SKM-1 (cell line): ENCODE measurements around the gene RALGPS1.

ENCODE experiments used
- DNase-seq: peaks from one replicate; lab custom pipeline; 2025; ENCODE audit not compliant: unreplicated experiment; lab: John Stamatoyannopoulos, UW

RALGPS1 gene

GRCh38 chr9:126953041-126953809 lies 38.6 kb downstream of the RALGPS1 start:
- no peak for DNase-seq

DNA sequence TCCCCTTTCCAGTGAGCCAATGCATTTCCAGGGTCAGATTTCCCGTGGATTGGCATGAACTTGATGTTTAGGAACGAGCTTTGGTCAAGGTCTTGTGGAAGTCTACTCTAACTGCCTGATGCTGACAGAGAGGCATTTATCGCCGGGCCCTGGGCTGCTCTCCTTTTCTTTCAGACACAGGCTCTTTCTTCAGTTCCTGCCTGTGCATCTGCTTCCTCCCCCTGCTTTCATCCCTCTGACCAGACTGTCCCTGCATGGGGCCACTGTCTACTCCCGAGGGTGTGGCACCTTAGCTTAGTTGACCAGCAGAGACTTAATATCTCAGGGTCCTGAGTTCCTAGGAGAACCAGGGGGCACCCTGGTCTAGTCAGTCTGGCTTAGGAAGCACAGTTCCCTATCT lies 41.2 kb downstream of the RALGPS1 start:
- no peak for DNase-seq

DNA sequence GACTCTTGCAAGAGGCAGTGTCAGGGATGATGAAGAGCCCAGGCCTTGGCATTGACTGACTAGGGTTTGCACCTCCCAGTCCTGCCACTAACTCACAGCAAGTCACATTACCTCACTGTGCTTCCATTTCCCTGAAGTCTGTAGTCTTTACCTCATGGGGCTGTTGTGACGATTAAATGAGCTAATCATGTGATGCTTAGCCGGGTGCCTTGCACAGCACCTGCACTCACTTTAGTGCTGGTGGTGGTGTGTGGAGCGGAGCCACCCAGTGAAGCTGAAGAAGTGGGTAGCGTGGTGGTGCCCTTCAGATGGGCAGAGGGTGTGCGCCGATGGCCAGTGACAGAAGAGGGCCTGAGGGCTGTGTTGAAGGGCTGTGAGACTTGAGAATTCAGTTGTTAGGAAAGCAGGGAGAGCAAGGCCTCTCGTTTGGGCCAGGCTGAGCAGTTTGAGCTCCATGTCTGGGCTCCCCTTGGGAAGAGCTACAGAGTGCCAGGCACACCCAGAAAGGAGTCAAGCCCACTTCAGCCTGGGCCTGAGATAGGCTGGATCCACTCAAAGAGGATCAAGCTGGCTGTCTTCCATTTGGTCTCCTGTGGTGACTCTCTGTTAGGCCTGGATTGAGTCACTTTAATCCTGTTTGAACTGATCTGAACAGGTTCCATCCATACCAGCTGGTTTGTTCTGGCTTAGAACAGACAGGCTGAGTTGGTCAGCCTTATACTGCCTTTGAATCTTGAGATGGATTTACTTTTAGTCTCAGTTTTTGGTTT lies 42.5 kb downstream of the RALGPS1 start:
- no peak for DNase-seq

GRCh38 chr9:126957687-126958053 lies 43.1 kb downstream of the RALGPS1 start:
- DNase-seq, result no peak

GRCh38 chr9:126959336-126959735 lies 44.8 kb downstream of the RALGPS1 start:
- DNase-seq, result no peak

DNA sequence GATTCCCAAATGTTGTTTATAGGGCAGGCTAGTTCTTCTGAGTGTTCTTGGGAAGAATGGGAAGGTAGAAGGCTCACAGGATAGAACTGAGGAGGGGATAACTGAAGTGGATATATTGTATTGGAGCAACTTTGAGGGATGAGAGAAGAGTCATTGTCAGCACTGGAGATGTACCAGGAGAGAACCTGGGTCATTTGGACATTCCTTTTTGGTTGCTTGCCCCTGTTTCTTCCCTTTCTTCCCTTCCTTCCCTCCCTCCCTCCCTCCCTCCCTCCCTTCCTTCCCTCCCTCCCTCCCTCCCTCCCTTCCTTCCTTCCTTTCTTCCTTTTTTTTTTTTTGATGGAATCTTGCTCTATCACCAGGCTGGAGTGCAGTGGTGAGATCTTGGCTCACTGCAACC lies 45.3 kb downstream of the RALGPS1 start:
- no peak for DNase-seq

DNA sequence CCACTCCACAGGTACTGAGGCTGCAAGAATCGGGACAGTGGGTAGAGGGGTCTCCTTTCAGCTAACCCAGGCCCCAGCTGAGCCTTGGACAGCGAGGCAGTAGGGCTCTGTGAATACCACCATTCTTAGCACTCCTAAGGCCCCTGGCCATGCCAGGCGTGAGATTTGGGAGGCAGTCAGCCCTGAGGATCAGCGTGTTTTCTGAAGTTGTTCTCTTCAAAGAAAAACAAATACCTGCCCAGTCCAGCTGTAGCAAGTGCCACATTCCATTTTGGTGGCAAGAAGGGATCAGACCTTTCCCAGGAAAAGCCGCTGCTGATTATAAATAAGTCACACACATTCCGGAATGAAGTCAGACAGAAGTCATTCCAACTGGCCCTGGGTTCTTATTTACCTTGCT lies 47.8 kb downstream of the RALGPS1 start:
- no peak for DNase-seq

DNA sequence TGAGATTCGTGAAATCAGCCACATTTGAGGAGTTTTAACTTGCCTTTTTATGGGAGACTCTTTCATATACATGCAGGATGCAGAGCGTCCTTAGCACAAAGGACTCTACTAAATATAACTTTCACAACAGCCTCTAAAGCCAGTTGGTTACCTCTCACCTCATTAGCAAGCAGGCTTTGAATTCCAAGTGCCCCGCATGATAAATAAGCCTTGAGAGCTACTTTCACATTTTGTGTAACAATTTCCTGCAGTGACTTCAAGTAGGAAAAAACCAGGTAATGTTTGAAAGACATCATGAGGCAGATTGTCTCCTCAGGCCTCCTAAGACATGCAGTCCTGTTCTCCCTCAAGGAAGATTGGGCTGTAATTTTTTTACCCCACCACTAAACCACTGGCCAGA lies 50.5 kb downstream of the RALGPS1 start:
- DNase-seq, result no peak

- peak; percentile 31 for DNase-seq
Observed at GRCh38 chr9:126965541-126966428, 51.2 kb downstream of the RALGPS1 start.

DNA sequence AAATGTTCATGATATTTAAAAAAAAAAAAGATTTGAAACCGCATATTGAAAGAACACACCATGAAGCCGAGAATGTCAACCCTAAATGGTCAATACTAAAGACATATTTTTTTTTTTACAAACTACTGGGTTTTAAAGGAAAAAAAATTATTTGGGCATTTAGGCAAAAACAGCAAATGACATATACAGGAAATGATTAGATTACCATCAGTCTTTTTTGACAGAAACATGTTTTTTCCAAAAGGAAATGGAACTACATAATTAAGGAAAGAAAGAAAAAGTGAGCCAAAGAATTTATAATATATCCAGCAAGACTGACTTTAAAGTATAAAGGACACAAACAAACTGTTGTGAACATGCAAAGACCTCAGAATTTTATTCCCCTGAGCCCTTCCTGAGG lies 56.7 kb downstream of the RALGPS1 start:
- DNase-seq, result no peak

DNA sequence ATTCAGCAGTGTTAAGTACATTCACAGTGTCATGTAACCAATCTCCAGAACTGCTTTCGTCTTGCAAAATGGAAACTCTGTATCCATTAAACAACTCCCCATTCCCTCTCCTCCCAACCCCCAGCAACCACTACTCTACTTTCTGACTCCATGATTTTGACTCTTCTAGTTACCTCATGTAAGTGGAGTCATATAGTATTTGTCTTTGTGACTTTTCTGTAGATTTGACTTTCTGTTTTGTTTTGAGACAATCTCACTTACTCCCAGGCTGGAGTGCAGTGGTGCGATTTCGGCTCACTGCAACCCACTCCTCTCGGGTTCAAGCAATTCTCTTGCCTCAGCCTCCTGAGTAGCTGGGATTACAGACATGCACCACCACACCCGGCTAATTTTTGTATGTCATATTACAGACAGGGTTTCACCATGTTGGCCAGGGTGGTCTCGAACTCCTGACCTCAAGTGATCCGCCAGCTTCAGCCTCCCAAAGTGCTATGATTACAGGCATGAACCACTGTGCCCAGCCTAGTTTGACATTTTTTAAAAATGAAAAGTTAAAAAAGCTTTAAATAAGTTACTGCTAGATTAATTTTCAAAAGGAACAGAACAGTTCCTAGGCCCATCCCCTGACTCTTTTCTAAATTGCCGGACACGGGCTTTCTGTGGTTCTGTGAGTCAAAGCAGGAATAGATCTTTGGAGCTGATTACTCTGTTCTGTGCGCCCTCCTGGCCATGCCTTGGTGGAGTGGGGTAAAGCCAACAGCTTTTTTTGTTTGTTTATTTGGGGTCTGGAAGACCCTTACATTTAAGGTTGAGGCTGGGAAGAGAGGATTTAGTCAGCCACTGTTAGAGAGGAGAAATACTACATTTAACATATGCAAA lies 59.3 kb downstream of the RALGPS1 start:
- no peak for DNase-seq

DNA sequence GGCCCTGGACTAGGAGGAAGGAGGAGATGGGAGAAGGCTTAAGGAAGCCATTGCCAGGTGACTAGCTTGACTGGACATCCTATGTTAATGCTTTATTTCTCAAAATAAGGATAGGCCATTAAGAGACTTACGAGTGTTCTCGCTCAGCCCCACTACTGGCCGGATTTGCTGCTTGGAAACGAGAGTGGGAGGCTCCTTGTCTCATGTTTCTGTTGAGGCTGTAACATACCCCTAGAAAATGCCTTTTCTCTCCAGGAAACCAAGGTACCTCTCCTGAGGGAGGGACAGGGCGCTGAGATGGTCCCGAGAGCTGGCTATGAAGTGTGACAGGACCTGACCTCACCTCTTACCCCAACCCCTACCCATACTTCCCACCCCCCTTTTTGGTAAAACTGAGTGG lies 60.0 kb downstream of the RALGPS1 start:
- DNase-seq, result no peak

DNA sequence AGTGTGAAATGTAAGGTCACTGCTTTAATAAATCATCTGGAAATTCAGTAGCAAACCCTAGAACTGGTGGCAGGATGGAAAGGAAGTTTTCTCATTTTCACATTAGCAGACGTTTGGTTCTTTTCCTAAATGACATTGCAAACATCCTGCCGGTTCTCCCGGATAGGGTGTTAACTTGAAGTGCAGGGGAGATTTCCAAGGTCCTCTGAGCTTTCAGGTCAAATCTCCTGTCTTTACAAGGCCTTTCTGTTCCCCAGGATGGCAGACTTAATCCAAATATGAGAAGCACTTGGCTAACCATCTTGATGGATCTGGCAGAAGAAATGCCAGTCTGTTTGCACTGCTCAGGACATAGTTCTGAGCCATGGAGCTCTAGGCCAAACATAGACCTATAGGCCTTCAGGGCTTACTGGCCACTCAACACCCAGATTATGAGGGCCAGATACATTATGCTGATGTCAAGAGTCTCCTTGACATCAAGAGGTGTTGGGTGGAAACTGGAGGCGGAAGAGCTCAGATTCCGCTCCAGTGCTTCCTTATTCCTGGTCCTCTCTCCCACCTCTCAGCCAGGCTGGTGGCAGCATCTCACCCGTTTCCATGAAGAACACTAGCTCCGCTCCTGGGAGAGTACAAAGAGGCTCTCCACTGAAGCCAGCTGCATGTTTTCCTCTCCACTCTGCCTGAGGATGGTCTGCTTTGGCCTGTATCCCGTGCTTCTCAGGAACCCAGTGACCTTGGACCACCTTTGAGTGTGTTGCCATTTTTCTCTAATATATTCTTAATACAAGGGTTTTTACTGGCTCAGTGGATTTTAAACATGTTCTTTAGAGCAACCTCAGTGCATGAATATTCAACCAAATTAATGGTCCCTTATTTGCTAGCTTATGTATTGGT lies 61.0 kb downstream of the RALGPS1 start:
- no peak for DNase-seq

GRCh38 chr9:126979461-126979860 lies 64.9 kb downstream of the RALGPS1 start:
- no peak for DNase-seq

DNA sequence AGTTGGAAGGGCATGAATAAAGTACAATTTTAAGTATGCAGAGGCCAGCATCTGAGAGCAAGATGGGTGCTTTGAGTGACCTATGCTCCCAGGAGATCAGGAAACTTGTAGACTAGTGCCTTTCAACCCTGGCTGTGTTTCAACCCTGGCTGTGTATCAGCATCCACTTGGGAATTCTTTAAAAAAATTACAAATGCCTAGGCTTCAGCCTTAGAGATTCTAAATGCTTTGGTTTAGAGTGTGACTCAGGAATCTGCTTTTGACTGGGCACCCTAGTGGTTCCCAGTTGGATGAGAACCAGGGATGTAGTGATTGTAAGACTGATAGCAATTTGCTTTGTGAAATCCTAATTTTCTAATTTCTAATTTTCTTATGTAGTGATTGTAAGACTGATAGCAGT lies 65.6 kb downstream of the RALGPS1 start:
- DNase-seq, result no peak

- no peak for DNase-seq
Observed at GRCh38 chr9:126981218-126981617, 66.6 kb downstream of the RALGPS1 start.

DNA sequence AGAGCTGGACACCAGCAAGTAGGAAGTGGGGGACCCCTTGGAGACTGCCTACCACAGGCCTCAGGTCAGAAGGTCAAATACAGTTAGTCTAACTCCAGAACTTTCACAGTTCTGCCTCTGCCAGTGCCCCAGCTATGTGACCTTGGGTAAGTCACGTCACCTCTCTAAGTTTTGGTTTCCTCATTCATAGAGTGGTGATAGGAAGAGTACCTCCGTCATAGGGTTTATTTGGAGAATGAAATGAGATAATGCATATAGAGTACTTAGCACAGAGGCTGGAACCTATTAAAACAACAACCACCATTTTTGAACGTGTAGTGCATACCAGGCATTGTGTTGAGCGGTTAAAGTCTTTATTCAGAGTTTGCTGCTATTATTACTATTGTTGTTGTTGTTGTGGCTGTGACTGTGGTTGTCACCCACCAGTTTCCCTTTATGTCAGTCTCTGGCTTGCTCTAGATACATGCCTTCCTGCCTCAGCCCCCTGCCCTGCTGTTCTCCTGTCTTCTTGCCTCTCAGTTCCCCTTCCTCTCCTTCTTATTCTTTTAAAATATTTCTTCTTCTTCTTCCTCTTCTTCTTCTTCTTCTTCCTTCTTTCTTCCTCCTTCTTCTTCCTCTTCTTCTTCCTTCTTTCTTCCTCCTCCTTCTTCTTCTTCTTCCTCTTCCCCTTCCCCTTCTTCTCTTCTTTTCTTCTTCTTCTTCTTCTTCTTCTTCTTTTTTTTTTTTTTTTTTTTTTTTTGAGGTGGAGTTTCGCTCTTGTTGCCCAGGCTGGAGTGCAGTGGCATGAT lies 67.8 kb downstream of the RALGPS1 start:
- no peak for DNase-seq

GRCh38 chr9:126983767-126984166 lies 69.2 kb downstream of the RALGPS1 start:
- DNase-seq, result no peak

- no peak for DNase-seq
Observed at GRCh38 chr9:126984969-126985368, 70.4 kb downstream of the RALGPS1 start.
